ENCODE results near the gene TMEM167B. TPM values are rescaled to one million over a fixed set of nuclear protein-coding genes. Genes with fewer than 3 reads are reported as not detected.

TMEM167B gene
- polyA plus RNA-seq, 1 experiment = 31.0 TPM

DNA sequence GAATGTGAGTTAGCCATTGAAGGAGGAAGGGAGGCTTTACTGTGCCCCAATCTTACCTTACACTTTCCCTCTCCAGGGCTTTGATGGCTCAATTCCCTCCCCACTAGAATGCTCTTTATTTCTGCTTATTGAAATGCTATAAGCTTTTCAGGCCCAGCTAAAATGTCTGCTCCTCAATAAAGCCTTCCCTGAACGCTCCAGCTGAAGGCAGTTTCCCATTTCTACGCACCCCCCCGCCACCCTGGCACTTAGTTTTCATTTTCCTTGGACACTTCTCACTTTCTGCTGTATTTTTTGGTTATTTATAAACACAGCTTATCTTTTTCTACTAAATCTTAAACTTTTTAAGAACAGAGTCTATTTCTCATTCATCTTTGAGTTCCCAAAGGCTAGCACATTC is 7.1 kb upstream of the TMEM167B start:
- Histone ChIP-seq H3K4me3 (ENCODE audit: low read depth, low read length) (no peak overlapping the region), H3K36me3 (ENCODE audit: control insufficient read depth, insufficient read depth, low read length) (no peaks in the 10 kb centered on the region), H3K27me3 (ENCODE audit: control insufficient read depth, insufficient read depth, low read length) (no peaks in the 10 kb centered on the region)
- POLR2A ChIA-PET = no interaction called here
- CTCF ChIA-PET = interaction anchor here (2.1 kb wide), 1 partner anchor 17 kb away, joined by 7 read pairs; no protein-coding TSS in a partner anchor
- TF ChIP-seq, protein P1, sequence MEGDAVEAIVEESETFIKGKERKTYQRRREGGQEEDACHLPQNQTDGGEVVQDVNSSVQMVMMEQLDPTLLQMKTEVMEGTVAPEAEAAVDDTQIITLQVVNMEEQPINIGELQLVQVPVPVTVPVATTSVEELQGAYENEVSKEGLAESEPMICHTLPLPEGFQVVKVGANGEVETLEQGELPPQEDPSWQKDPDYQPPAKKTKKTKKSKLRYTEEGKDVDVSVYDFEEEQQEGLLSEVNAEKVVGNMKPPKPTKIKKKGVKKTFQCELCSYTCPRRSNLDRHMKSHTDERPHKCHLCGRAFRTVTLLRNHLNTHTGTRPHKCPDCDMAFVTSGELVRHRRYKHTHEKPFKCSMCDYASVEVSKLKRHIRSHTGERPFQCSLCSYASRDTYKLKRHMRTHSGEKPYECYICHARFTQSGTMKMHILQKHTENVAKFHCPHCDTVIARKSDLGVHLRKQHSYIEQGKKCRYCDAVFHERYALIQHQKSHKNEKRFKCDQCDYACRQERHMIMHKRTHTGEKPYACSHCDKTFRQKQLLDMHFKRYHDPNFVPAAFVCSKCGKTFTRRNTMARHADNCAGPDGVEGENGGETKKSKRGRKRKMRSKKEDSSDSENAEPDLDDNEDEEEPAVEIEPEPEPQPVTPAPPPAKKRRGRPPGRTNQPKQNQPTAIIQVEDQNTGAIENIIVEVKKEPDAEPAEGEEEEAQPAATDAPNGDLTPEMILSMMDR (IDR thresholded peaks at IDR 0.05; ENCODE audit: insufficient read depth, low read depth, low read length) = no peak
- no peak for DNase-seq (ENCODE audit: low read depth)

DNA sequence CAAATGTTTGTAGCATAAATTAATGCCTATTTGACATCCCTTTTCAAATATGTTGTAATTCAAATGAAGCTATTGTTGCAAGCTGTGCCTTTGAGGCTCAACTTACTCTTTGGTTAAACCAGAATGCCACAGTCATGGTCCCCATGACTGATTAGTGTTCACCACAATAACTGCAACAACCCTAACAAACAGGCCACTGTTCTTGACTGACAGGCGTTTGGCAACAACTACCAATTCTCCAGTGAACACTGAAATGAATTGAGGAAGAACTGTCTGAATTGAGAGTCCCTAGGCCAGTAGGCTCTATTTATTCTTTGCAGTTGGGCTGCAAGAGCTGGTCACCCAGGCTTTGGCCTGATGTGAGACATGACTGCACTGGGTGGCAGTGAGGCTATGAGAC is 6.6 kb upstream of the TMEM167B start:
- ChIA-PET CTCF (interaction anchor here (2.1 kb wide), 1 partner anchor 16 kb away, joined by 7 read pairs; no protein-coding TSS in a partner anchor), POLR2A (no interaction called here)
- DNase-seq (ENCODE audit: low read depth) = no peak
- no peaks in the 10 kb centered on the region for H3K27me3 ChIP-seq (ENCODE audit: control insufficient read depth, insufficient read depth, low read length)
- no peaks in the 10 kb centered on the region for H3K36me3 ChIP-seq (ENCODE audit: control insufficient read depth, insufficient read depth, low read length)
- TF ChIP-seq, protein P1 (IDR thresholded peaks at IDR 0.05; ENCODE audit: insufficient read depth, low read depth, low read length) = no peak
- no peak overlapping the region for H3K4me3 ChIP-seq (ENCODE audit: low read depth, low read length)

DNA sequence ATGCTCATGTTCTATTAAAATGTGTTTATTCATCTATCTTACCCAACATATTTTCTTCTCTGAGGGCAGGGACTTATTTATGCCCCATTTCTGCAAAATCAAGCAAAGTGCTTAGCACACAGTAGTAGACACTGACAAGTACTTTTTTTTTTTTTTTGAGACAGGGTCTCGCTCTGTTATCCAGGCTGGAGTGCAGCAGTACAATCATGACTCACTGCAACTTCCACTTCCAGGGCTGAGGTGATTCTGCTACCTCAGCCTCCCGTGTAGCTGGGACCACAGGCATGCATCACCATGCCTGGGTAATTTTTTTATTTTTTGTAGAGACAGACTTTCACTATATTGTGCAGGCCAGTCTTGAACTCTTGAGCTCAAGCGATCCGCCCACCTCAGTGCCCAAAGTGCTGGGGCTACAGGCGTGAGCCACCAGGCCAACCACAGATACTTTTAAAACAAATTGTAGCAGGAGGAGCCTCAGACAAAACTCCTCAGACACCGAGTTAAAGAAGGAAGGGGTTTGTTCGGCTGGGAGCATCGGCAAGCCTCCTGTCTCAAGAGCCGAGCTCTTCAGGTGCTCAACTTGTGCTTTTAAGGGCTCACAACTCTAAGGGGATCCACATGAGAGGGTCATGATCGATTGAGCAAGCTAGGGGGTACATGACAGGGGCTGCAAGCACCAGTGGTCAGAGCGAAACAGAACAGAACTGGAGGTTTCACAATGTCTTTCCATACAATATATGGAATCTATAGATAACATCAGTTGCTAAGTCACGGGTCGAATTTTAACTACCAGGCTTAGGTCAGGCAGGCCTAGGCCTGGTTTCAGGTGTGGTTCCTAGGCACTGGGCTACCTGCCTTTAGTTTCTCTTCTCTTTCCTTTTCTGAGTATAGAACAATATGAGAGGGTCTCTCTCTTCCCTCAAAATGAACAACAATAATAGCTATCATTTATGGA is 5.7 kb upstream of the TMEM167B start:
- POLR2A ChIA-PET = no interaction called here
- CTCF ChIA-PET = interaction anchor here (0.7 to 2.1 kb wide), 2 partner anchors 15 to 210 kb away, joined by 4 to 7 read pairs; no protein-coding TSS in a partner anchor
- Histone ChIP-seq H3K4me3 (ENCODE audit: low read depth, low read length) (no peak overlapping the region), H3K27me3 (ENCODE audit: control insufficient read depth, insufficient read depth, low read length) (no peaks in the 10 kb centered on the region), H3K36me3 (ENCODE audit: control insufficient read depth, insufficient read depth, low read length) (no peaks in the 10 kb centered on the region)
- DNase-seq (ENCODE audit: low read depth) = no peak
- TF ChIP-seq, protein P1 (IDR thresholded peaks at IDR 0.05; ENCODE audit: insufficient read depth, low read depth, low read length) = no peak

DNA sequence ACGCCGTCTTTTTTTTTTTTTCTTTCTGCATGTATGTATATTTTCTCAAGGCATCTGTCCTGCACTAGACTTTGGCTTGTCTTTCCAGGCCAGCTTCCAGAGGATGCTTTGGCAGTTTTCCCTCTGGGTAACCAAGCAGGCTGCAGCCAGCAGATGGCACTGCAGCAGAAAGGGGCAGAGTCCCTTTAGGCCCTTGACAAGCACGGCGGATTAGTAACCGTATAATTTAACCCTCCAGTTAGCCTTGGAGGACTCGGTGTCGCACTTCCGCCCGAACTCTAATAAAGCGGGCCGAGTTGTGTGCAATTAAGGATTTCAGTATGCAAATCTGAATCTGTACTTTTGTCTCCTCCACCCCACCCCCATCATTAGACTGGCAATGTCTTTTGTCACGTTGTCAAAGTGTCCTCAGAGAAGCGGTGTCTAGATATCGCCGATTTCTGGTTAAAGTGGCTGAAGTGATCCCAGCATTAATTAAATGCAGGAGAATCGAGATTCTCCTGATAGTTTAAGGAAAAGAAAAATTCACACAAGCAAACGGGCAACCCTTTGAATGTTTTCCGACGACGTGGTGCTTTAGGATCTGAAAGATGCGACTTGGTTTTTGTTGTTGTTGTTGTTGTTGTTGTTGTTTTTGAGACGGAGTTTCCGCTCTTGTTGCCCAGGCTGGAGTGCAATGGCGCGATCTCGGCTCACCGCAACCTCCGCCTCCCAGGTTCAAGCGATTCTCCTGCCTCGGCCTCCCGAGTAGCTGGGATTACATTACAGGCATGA is 1.1 kb upstream of the TMEM167B start:
- ChIA-PET POLR2A (interaction anchor here (0.6 to 0.9 kb wide), 2 partner anchors 10 to 49 kb away, joined by 3 to 4 read pairs; no protein-coding TSS in a partner anchor), CTCF (interaction anchor here (0.6 to 2.3 kb wide), 5 partner anchors 11 to 36 kb away, joined by 3 to 13 read pairs (median 4); no protein-coding TSS in a partner anchor)
- TF ChIP-seq, protein P1 (IDR thresholded peaks at IDR 0.05; ENCODE audit: insufficient read depth, low read depth, low read length) = peak; percentile 68
- no peak for DNase-seq (ENCODE audit: low read depth)
- Histone ChIP-seq H3K36me3 (ENCODE audit: control insufficient read depth, insufficient read depth, low read length) (no peaks in the 10 kb centered on the region), H3K27me3 (ENCODE audit: control insufficient read depth, insufficient read depth, low read length) (no peaks in the 10 kb centered on the region), H3K4me3 (ENCODE audit: low read depth, low read length) (0 out of 2 replicates have a peak overlapping the region, but pooled peaks have one; percentile 86)

Data from BJ (cell line).